GM18511 (cell line): ENCODE data around the gene M1AP.
"Not testable (repeated sequence)": the region's sequence is repeated elsewhere in the genome, so short reads cannot be mapped to it uniquely, and the experiment has no call there.

Experiments
- ATAC-seq: cut with Tn5 transposase; IDR thresholded peaks from one replicate; pipeline ENCODE4 v1.9.1; 2021; ENCODE audit warnings: mild to moderate bottlenecking, moderate library complexity; ENCODE audit not compliant: unreplicated experiment

The M1AP gene

GRCh38 chr2:74653985-74654882, 6.1 kb upstream of the M1AP start, which contains the start of gene SEMA4F:
TSS of gene SEMA4F (plus strand) at chr2:74654247. CDS start at chr2:74654377, 130 bp downstream.
- peak; percentile 100 for ATAC-seq

DNA sequence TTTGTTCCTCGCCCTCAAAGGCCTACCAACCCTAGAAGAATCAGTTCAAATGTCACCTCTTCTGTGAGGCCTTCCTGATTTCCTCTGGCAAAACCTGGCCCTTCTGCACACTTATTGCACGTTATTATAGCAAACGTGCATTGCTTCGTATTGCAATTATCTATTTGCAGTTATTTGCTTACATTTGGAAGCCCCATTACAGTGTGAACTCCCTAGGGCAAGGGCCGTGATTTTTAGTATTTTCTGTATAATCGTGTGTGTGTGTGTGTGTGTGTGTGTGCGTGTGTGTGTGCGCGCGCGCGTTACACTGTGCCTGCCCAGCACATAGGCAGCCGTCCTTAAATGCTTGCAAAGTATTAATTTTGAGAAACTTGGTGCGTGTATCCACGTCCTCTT, 5.5 kb upstream of the M1AP start:
- ATAC-seq = peak; percentile 32

GRCh38 chr2:74646834-74647482, 1.2 kb downstream of the M1AP start:
- no peak for ATAC-seq

- no peak for ATAC-seq
Observed at GRCh38 chr2:74646201-74646600, 1.9 kb downstream of the M1AP start.

DNA sequence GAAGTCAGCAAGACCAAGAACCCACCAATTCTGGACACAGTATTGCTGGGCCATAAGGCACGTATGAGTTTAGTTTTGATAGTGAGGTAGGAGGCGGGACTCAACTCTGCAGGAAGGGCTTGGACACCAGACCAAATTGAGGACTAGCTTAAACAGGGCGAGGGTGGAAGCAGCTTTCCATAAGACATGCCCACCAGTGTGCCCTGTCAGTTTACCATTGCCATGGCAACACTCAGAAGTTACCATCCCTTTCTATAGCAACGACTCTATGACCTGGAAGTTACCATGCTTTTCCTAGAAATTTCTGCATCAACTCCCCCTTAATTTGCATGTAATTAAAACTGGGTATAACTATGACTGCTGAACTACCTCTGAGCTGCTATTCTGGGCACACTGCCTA, 2.8 kb downstream of the M1AP start:
- no peak for ATAC-seq

GRCh38 chr2:74639550-74639949, 8.6 kb downstream of the M1AP start:
- ATAC-seq = no peak

GRCh38 chr2:74632939-74633312, 15.2 kb downstream of the M1AP start:
- no peak for ATAC-seq

DNA sequence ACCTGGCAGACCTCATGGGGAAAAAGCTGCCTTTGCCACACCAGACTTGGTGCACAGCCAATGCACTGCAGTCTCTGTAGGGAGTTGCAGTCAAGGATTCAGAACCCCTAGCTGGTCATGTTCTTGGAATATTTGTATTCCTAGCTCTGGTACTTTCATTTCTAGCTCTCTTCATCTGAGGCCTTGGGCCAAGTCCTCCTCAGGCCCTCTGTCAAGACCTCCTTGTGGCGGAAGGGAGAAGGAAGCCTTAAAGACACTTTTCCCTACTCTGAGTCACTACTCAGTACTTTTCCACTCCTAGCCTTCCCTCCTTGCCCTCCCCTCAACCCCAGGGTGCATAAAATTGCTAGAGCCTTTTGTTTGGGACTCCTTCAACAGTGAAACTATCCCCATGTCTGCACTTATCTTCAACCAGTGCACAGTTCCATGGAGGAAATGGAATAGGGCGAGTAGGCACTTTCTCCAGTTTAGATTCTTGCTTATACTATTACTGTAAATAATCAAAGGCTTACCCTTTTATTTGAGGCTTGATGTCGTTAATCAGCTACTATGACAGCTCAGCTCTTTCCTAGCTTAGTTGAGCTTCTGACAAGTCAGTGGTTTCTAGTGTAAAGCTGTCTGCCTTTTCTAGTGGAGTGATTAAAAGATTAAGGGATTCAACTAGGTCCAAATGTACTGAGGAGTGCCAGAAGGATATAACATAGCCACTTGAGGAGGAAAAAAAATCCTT, 15.8 kb downstream of the M1AP start:
- ATAC-seq = no peak

DNA sequence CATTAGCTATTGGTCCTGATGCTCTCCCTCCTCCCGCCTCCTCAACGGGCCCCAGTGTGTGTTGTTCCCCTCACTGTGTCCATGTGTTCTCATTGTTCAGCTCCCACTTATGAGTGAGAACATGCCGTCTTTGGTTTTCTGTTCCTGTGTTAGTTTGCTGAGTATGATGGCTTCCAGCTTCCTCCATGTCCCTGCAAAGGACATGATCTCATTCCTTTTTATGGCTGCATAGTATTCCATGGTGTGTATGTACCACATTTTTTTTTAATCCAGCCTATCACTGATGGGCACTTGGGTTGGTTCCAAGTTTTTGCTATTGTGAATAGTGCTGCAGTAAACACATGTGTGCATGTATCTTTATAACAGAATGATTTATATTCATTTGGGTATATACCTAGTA, 17.7 kb downstream of the M1AP start:
- ATAC-seq = not testable (repeated sequence)

GRCh38 chr2:74628538-74629105, 19.5 kb downstream of the M1AP start:
- no peak for ATAC-seq

- no peak for ATAC-seq
Observed at GRCh38 chr2:74625658-74626425, 22.3 kb downstream of the M1AP start.

DNA sequence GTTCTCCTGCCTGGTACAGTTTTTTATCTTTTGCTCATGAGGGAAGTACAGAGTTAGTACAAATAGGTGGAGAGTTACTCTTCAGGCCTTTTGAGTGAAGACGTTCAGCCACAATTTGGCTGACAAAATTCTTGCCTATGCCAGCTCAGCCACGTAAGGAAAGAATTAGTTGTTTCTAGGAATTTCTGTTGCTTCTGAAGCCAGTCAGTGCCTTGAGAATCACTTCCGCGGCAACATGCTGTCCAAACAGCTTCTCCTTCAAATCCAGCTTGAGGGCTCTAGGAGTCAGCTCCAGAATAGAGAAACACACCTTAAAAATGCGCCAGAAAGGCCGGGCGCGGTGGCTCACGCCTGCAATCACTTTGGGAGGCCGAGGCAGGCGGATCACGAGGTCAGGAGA, 27.5 kb downstream of the M1AP start:
- no peak for ATAC-seq

GRCh38 chr2:74619651-74620297, 28.4 kb downstream of the M1AP start:
- ATAC-seq = peak; percentile 73

GRCh38 chr2:74618410-74619083, 29.6 kb downstream of the M1AP start:
- ATAC-seq = no peak

DNA sequence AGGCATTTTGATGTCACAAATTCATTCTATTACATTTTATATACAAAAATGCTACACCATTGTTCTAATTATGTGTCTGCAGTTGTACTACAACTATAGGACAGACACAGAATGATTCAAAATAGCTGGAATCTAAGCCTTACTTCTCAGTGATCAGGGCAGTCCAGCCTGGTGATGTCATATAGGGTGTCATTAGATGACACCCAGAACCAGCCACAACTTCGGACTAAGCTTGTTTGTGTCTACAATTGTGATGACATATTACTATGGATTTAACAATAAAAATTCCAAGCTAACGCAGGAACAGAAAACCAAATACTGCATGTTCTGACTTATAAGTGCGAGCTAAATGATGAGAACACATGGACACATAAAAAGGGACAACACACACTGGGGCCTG, 31.0 kb downstream of the M1AP start:
- ATAC-seq = no peak

- ATAC-seq = no peak
Observed at GRCh38 chr2:74606927-74607326, 41.2 kb downstream of the M1AP start.

DNA sequence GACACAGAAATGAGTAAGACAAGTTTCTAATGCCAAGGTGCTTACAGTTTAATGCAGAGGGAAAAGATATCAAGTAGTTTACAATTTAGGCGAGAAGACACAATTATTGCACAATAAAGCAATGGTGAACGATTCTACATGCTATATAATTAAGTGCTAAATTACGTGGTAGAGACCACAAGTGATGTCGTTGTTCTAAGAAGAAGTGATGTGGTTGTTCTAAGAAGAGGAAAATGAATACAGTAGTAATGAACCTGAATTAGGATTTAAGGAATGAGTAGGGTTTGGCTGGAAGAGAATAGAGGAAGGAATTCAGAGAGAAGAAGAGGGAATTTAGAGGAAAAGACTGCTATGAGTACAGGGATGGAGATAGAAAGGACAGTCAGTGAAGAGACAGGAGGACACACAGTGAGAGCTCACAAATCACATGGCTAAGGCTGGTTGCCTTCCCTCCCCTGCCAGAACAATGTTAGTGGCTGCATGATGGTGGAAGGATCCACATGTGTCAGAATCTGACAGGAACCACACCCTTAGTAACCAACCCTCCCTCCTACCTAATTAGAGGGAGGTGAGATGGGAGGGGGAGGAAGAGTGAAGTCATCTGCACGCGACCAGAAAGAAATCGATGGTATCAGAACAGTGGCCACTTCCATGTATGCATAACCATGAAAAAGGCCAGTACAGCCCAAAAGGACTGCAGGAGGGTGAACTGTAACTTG, 44.7 kb downstream of the M1AP start:
- no peak for ATAC-seq

DNA sequence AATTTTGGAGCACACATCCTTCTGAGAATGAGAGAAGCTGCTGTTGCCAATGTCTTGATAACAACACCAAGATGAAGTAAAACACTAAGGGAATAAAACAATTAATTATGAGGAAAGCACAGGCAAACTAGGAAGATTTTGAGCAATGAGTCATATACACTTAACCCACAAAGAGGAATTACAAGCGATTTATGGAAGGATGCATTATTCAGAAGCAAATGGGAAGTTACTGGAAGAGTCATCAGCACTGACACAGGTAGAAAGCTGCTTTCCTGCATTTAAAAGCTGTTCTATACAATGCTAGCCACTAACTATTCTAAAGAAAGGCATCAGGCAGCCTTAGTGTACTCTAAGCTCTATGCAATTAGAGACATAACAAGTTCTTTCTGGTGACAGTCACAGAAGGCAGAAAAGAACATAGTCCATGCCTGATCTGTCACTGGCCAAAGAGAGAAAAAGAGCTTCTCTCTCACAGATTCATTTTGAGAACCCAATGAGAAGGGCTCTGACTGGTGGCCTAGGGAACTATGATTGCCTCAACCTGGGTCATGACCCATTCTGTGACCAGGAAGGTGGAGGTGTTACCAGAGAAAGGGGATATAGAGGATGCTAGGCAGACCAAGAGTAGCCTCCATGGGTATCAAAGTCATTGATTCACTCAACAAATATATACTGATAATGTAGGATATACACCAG, 45.4 kb downstream of the M1AP start:
- ATAC-seq = no peak
